Progenitor cell of endocrine pancreas (in vitro differentiated cells): Measurements from ENCODE around the gene KSR2. TPM values are rescaled to one million over a fixed set of nuclear protein-coding genes. Genes with fewer than 3 reads are reported as not detected.

Source experiments
- DNase-seq: peaks from one replicate; pipeline ENCODE4 v3.0.0; 2021; ENCODE audit warnings: low spot score; ENCODE audit not compliant: unreplicated experiment
- H3K27ac Mint-ChIP-seq: 2 replicates; pipeline ENCODE4 v1.8.0; 2021; ENCODE audit warnings: mild to moderate bottlenecking, moderate library complexity, mixed read lengths
- H3K27me3 Mint-ChIP-seq: 2 replicates; pipeline ENCODE4 v1.8.0; 2021; ENCODE audit warnings: mixed read lengths
- H3K36me3 Mint-ChIP-seq: 2 replicates; pipeline ENCODE4 v1.8.0; 2022; ENCODE audit warnings: mixed read lengths; ENCODE audit not compliant: insufficient read depth
- H3K4me1 Mint-ChIP-seq: 2 replicates; pipeline ENCODE4 v1.8.0; 2021; ENCODE audit warnings: low read depth, mixed read lengths
- H3K4me3 Mint-ChIP-seq: 2 replicates; pipeline ENCODE4 v1.8.0; 2021; ENCODE audit warnings: low read depth, mild to moderate bottlenecking, moderate library complexity, mixed read lengths
- H3K9me3 Mint-ChIP-seq: 2 replicates; pipeline ENCODE4 v1.8.0; 2021; ENCODE audit warnings: low read depth, mixed read lengths
- total RNA-seq: library from RNA; stranded (reverse); gene quantifications from 2 replicates; pipeline ENCODE4 v1.2.1, GENCODE V29; 2021
- TF ChIP-seq, protein P1 (sequence below): fragments of 200-600 bp; sonication (generic); IDR thresholded peaks from one replicate; pipeline ENCODE4 v1.5.0; 2021; ENCODE audit warnings: antibody characterized with exemption, mild to moderate bottlenecking; ENCODE audit not compliant: unreplicated experiment

Gene KSR2
- total RNA-seq, 1 donor from 2014 or later: 1.8 TPM

DNA sequence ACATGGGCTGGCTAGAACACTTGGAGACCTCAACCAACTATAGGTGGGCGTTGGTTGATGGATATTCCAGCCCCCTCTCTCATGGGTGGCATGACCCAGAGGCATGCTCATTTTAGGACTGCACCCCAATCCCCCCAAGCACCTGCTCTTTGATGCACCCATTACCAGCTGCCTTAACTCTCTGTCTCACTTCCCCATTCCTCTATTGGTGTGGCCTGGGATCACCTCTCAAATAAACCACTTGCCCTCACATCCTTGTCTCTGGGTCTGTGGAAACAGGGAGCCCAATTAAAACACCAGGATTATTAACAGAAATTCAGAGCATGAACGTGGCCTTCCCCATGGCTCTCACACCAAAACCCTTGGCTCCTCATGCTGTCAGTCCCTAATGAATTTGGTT is 405.1 kb downstream of the KSR2 start:
- no peak overlapping the region for H3K27ac Mint-ChIP-seq

DNA sequence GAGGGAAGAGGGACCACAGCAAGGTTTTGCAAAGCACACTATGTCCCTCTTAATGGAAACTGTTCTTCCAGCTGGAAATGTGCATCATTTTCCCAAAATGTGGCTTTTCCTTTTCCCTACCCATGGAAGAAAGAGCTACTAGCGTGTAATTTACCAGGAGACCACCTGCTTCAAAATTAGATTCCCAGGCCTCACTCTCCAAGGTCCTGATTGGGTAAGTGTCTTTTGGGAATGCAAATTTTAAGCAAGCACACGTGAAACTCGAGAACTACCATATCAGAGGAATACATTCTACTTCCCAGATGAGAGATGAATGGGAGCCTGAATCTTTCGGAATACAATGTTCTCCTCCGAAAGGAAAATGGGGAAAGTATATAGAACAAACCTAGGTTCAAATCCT is 405.8 kb downstream of the KSR2 start:
- no peaks in the 10 kb centered on the region for H3K36me3 Mint-ChIP-seq
- TF ChIP-seq, protein P1, sequence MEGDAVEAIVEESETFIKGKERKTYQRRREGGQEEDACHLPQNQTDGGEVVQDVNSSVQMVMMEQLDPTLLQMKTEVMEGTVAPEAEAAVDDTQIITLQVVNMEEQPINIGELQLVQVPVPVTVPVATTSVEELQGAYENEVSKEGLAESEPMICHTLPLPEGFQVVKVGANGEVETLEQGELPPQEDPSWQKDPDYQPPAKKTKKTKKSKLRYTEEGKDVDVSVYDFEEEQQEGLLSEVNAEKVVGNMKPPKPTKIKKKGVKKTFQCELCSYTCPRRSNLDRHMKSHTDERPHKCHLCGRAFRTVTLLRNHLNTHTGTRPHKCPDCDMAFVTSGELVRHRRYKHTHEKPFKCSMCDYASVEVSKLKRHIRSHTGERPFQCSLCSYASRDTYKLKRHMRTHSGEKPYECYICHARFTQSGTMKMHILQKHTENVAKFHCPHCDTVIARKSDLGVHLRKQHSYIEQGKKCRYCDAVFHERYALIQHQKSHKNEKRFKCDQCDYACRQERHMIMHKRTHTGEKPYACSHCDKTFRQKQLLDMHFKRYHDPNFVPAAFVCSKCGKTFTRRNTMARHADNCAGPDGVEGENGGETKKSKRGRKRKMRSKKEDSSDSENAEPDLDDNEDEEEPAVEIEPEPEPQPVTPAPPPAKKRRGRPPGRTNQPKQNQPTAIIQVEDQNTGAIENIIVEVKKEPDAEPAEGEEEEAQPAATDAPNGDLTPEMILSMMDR: no peak
- H3K27ac Mint-ChIP-seq: no peak overlapping the region
- H3K4me3 Mint-ChIP-seq: no peak overlapping the region
- H3K4me1 Mint-ChIP-seq: peaks cover 3% of the 10 kb centered on the region
- DNase-seq: no peak
- peaks cover 79% of the 10 kb centered on the region for H3K27me3 Mint-ChIP-seq
- H3K9me3 Mint-ChIP-seq: no peaks in the 10 kb centered on the region

More for the DNA sequence above, 405.1 kb downstream of the KSR2 start:
- Mint-ChIP-seq H3K4me1 (peaks cover 3% of the 10 kb centered on the region), H3K27me3 (peaks cover 74% of the 10 kb centered on the region), H3K4me3 (no peak overlapping the region), H3K36me3 (no peaks in the 10 kb centered on the region), H3K9me3 (no peaks in the 10 kb centered on the region)
- DNase-seq: no peak
- TF ChIP-seq, protein P1: no peak

DNA sequence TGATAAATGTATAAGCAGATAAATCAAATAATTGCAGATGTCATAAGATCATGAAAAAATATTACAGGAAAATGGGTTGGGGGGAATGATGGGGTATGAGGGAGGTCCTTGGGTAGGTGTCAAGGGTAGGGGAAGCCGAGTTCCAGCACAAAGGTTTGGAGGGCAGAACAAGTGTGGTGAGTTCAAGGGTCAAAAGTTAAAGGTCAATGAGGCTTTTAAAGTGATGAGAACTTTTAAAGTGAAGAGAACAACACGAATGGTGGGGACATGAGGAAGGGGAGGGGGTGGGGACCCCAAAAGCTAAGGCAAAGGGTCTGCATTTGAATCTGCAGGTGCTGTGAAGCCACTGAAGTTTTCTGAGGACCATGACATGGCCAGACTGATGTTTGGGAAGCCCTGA is 406.8 kb downstream of the KSR2 start:
- Mint-ChIP-seq H3K4me3 (no peak overlapping the region), H3K27me3 (peaks cover 75% of the 10 kb centered on the region), H3K9me3 (no peaks in the 10 kb centered on the region), H3K4me1 (no peaks in the 10 kb centered on the region), H3K36me3 (no peaks in the 10 kb centered on the region), H3K27ac (no peak overlapping the region)
- no peak for DNase-seq
- TF ChIP-seq, protein P1: no peak

DNA sequence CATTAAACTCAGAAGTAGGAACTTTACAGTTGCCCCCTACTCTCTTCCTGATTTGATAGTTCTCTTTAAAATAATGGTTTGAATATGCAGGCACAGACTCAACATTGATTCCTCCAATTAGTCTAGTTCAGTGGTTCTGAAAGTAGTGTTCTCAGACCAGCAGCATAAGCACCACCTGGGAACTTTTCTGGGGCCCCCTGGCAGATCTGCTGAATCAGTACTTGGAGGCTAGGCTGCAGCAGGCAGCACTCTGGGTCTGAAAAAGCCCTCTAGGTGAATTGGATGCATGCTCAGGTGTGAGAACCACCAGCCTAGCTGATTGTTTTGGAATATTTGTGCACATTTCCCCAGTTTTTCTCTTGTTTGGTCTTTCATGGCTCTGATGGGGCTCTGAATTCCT is 408.8 kb downstream of the KSR2 start:
- Mint-ChIP-seq H3K4me3 (no peak overlapping the region), H3K27me3 (peaks cover 77% of the 10 kb centered on the region), H3K36me3 (no peaks in the 10 kb centered on the region), H3K4me1 (no peaks in the 10 kb centered on the region), H3K9me3 (peaks cover 1% of the 10 kb centered on the region), H3K27ac (no peak overlapping the region)
- no peak for DNase-seq
- TF ChIP-seq, protein P1: no peak

DNA sequence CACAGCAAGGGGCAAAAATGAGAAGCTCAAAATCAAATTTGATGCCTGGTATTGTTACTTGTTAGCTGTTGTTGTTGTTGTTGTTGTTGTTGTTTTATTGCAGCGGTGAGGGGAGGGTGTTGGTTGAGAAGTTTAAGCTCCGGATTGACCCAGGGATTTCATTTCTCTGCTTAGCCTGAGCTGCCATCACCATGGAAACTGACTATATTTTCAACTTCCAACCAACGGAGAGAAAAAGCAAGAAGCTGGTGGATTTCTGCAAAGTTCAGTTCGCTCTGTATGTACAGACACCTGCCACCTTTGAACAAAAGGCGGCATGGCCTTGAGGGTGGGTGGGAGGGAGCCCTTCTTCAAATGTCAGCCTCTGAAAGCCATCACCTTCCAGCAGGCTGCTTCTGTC is 412.9 kb downstream of the KSR2 start:
- Mint-ChIP-seq H3K36me3 (no peaks in the 10 kb centered on the region), H3K4me1 (no peaks in the 10 kb centered on the region), H3K27me3 (peaks cover 64% of the 10 kb centered on the region), H3K4me3 (no peak overlapping the region), H3K27ac (no peak overlapping the region), H3K9me3 (peaks cover 7% of the 10 kb centered on the region)
- DNase-seq: no peak
- TF ChIP-seq, protein P1: no peak
